GM12878 (cell line): ENCODE results near the gene GPBP1. TPM values are rescaled to one million over a fixed set of nuclear protein-coding genes. Genes with fewer than 3 reads are reported as not detected.

Source experiments
- CBX3 ChIP-seq: fragments of 200-600 bp; sonication (generic); IDR thresholded peaks from 2 replicates; pipeline ENCODE4 v1.6.1; 2016; ENCODE audit warnings: low read depth, borderline replicate concordance
- CBX5 ChIP-seq: sonication (generic); IDR thresholded peaks from 2 replicates; pipeline ENCODE4 v1.6.1; 2016; ENCODE audit warnings: low read depth, moderate library complexity, mild to moderate bottlenecking, inconsistent platforms
- CREB1 ChIP-seq: IDR thresholded peaks from 2 replicates; pipeline ENCODE4 v1.6.1; 2012; ENCODE audit warnings: low read depth, mild to moderate bottlenecking, inconsistent platforms
- ETV6 ChIP-seq, 2 experiments: fragments of 450-650 bp in 1 of 2; IDR thresholded peaks in 1 of 2; conservative IDR thresholded peaks in 1 of 2; 2 replicates each; pipeline ENCODE4 v1.6.1; 2014; ENCODE audit warnings: antibody characterized with exemption in 1 of 2, borderline replicate concordance in 1 of 2, low read depth in 1 of 2, mild to moderate bottlenecking in 1 of 2, moderate library complexity in 1 of 2
- FOXK2 ChIP-seq: fragments of 450-650 bp; IDR thresholded peaks from 2 replicates; pipeline ENCODE4 v1.6.1; 2017; ENCODE audit warnings: mild to moderate bottlenecking, moderate library complexity
- GATAD2B ChIP-seq: fragments of 450-650 bp; conservative IDR thresholded peaks from 2 replicates; pipeline ENCODE4 v1.6.1; 2017; ENCODE audit warnings: low read depth, mild to moderate bottlenecking, moderate library complexity
- HDAC6 ChIP-seq: fragments of 200-600 bp; sonication (generic); IDR thresholded peaks from one replicate; pipeline ENCODE4 v1.8.0; 2017; ENCODE audit warnings: antibody characterized with exemption; ENCODE audit not compliant: unreplicated experiment
- MXI1 ChIP-seq: fragments of 150-350 bp; IDR thresholded peaks from 2 replicates; pipeline ENCODE4 v1.6.1; 2011; ENCODE audit warnings: low read depth, mild to moderate bottlenecking, inconsistent platforms, low read length, improper control_type of control experiment
- NFIC ChIP-seq: IDR thresholded peaks from 2 replicates; pipeline ENCODE4 v1.6.1; 2012; ENCODE audit warnings: low read depth, mild to moderate bottlenecking, inconsistent platforms, low read length, moderate library complexity
- NFYA ChIP-seq: IDR thresholded peaks from 2 replicates; pipeline ENCODE4 v1.6.1; 2011; ENCODE audit warnings: low read depth, mild to moderate bottlenecking, low read length, improper control_type of control experiment, borderline replicate concordance
- NR2C2 ChIP-seq: IDR thresholded peaks from 2 replicates; pipeline ENCODE4 v1.6.1; 2011; ENCODE audit warnings: borderline replicate concordance, low read depth; ENCODE audit not compliant: control insufficient read depth, insufficient read length
- POLR2AphosphoS2 ChIP-seq: IDR thresholded peaks from 2 replicates; pipeline ENCODE4 v1.6.1; 2011; ENCODE audit warnings: low read depth, mild to moderate bottlenecking, low read length, improper control_type of control experiment, moderate library complexity
- POLR2AphosphoS5 ChIP-seq: IDR thresholded peaks from 2 replicates; pipeline ENCODE4 v1.6.1; 2011; ENCODE audit warnings: mild to moderate bottlenecking, low read length, inconsistent platforms
- RBBP5 ChIP-seq: fragments of 200-600 bp; sonication (generic); conservative IDR thresholded peaks from 2 replicates; pipeline ENCODE4 v1.6.1; 2016
- RELA ChIP-seq: fragments of 450-650 bp; IDR thresholded peaks from 2 replicates; pipeline ENCODE4 v1.8.0; 2014; ENCODE audit warnings: borderline replicate concordance; ENCODE audit not compliant: partially characterized antibody
- RFX5 ChIP-seq: IDR thresholded peaks from 2 replicates; pipeline ENCODE4 v1.6.1; 2011; ENCODE audit warnings: low read depth, low read length, improper control_type of control experiment
- SMAD1 ChIP-seq: fragments of 450-650 bp; IDR thresholded peaks from 2 replicates; pipeline ENCODE4 v1.6.1; 2018; ENCODE audit warnings: mild to moderate bottlenecking, low read depth; ENCODE audit not compliant: partially characterized antibody
- SMAD5 ChIP-seq: IDR thresholded peaks from 2 replicates; pipeline ENCODE4 v1.6.1; 2016; ENCODE audit warnings: antibody characterized with exemption, low read depth
- SRF ChIP-seq, 2 experiments: IDR thresholded peaks; 2 replicates each; pipeline ENCODE4 v1.6.1; 2011; ENCODE audit warnings: low read depth in 2 of 2, low read length in 2 of 2, mild to moderate bottlenecking in 1 of 2, moderate library complexity in 1 of 2
- STAT3 ChIP-seq: IDR thresholded peaks from 2 replicates; pipeline ENCODE4 v1.6.1; 2011; ENCODE audit warnings: low read depth, low read length, improper control_type of control experiment
- TCF12 ChIP-seq: IDR thresholded peaks from 2 replicates; pipeline ENCODE4 v1.6.1; 2011; ENCODE audit warnings: low read depth, mild to moderate bottlenecking, low read length
- YBX1 ChIP-seq: fragments of 450-650 bp; IDR thresholded peaks from 2 replicates; pipeline ENCODE4 v1.6.1; 2016; ENCODE audit warnings: antibody characterized with exemption
- YY1 ChIP-seq: IDR thresholded peaks from 2 replicates; pipeline ENCODE4 v1.6.1; 2011; ENCODE audit warnings: low read depth, mild to moderate bottlenecking, low read length
- ZNF274 ChIP-seq: IDR thresholded peaks from one replicate; pipeline ENCODE4 v1.8.0; 2011; ENCODE audit not compliant: insufficient read length, insufficient read depth
- polyA plus RNA-seq, 11 experiments: library from polyadenylated mRNA; depleted of rRNA in 4 of 11; unstranded in 6 of 11; stranded (reverse) in 5 of 11; fragments of >200 nt; fragmentation: Nextera tagmentation in 4 of 11; fragmentation: Illumina TruSeq in 1 of 11; extraction: Ambion mirVana in 4 of 11; extraction: Trizol in 1 of 11; gene quantifications; 1 replicate in 1 of 11; 2 replicates in 10 of 11; pipeline versions ENCODE4 v1.2.1 to v1.2.3, GENCODE V29; 2011 to 2016; ENCODE audit warnings: inconsistent platforms in 2 of 11, missing spikeins in 2 of 11, low read depth in 1 of 11
- total RNA-seq, 4 experiments: library from RNA; depleted of rRNA in 3 of 4; stranded (reverse); fragments of >200 nt in 3 of 4; fragmentation: Illumina TruSeq in 1 of 4; extraction: Trizol in 1 of 4; gene quantifications; 2 replicates each; pipeline versions ENCODE4 v1.2.1 to v1.2.3, GENCODE V29; 2013 to 2021
- TF ChIP-seq, protein P1 (sequence below): fragments of 450-650 bp; formaldehyde crosslinking; IDR thresholded peaks from 2 replicates; pipeline ENCODE4 v1.4.0; 2020; ENCODE audit warnings: mild to moderate bottlenecking, moderate library complexity
- TF ChIP-seq, protein P2 (sequence below): fragments of 450-650 bp; IDR thresholded peaks from 2 replicates; pipeline ENCODE4 v1.6.1; 2017; ENCODE audit warnings: mild to moderate bottlenecking, low read depth, inconsistent platforms; ENCODE audit not compliant: poor library complexity, severe bottlenecking

Gene GPBP1
- total and polyA plus RNA-seq, 10 of the 15 experiments (the other 5 are each of a cell fraction or from before 2014, with no cell fraction given) = 27.0 to 96.2 (median 55.4) TPM

DNA sequence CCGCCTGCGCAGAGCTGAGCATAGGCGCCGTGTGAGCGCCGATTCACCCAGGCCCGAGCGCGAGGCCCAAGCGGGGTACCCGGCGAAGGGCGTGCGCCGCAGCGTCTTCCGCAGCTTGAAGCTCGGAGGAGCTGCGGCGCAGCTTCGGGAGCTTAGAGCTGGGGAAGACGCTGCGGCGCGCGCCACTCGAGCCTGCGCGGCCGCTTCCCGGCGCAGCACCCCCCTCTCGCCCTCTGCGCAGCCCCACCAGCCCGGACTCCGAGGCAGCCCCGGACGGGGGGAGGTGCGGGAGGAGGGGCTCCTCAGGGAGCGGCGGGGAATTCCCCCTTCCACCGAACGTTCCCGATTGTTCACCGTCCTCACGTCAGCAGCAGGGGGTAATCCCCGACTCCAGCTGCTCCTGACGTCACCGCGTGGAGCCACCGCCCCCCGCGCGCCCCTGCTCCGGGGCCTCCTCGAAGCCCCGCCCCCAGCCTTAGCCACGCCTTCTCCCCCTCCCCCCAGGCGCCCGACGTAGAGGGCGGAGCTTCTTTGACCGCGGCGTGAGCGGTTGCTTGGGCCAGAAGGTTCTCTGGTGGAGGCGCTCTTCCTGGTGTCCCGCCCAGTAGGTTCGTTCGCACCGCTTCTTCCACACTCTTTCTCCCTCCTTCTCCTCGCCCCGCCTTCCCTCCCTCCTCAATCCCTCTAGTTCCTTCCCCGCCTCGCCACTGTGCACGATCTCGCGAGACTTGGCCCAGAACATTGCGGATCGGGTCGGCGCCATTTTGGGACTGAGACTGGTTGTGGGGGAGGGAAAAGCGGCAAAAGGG, at the start of gene GPBP1 (continued):
- TF ChIP-seq RFX5 (no peak), POLR2AphosphoS5 (no peak; the same call in 1 of the 2 replicates), GATAD2B (peak; percentile 96), FOXK2 (no peak), YY1 (peak; percentile 97), CBX3 (no peak), POLR2AphosphoS2 (0 out of 2 replicates have a peak, but pooled peaks have one; percentile 40), MXI1 (peak; percentile 73; the same call in 1 of the 2 replicates), SMAD5 (peak; percentile 55; the same call in 1 of the 2 replicates), HDAC6 (no peak), RELA (peak; percentile 91), ETV6 (conservative IDR thresholded peaks at IDR 0.05 in 1 of 2, IDR thresholded peaks at IDR 0.05 in 1 of 2; ENCODE audit: borderline replicate concordance in 1 of 2, low read depth in 1 of 2) (no peak; a peak in 1 of 4 replicates), SRF (IDR thresholded peaks at IDR 0.05; ENCODE audit: low read depth in 2 of 2, low read length in 2 of 2) (0 out of 4 replicates have a peak, but pooled peaks of 1 of the 2 experiments have one; percentile 37), SMAD1 (no peak), ZNF274 (no peak), CREB1 (peak; percentile 95), NFIC (no peak), RBBP5 (no peak), YBX1 (no peak), STAT3 (0 out of 2 replicates have a peak, but pooled peaks have one; percentile 40), NR2C2 (no peak), TCF12 (peak; percentile 66; the same call in 1 of the 2 replicates), NFYA (no peak), CBX5 (no peak)
- TF ChIP-seq, protein P1, sequence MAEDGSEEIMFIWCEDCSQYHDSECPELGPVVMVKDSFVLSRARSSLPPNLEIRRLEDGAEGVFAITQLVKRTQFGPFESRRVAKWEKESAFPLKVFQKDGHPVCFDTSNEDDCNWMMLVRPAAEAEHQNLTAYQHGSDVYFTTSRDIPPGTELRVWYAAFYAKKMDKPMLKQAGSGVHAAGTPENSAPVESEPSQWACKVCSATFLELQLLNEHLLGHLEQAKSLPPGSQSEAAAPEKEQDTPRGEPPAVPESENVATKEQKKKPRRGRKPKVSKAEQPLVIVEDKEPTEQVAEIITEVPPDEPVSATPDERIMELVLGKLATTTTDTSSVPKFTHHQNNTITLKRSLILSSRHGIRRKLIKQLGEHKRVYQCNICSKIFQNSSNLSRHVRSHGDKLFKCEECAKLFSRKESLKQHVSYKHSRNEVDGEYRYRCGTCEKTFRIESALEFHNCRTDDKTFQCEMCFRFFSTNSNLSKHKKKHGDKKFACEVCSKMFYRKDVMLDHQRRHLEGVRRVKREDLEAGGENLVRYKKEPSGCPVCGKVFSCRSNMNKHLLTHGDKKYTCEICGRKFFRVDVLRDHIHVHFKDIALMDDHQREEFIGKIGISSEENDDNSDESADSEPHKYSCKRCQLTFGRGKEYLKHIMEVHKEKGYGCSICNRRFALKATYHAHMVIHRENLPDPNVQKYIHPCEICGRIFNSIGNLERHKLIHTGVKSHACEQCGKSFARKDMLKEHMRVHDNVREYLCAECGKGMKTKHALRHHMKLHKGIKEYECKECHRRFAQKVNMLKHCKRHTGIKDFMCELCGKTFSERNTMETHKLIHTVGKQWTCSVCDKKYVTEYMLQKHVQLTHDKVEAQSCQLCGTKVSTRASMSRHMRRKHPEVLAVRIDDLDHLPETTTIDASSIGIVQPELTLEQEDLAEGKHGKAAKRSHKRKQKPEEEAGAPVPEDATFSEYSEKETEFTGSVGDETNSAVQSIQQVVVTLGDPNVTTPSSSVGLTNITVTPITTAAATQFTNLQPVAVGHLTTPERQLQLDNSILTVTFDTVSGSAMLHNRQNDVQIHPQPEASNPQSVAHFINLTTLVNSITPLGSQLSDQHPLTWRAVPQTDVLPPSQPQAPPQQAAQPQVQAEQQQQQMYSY (CRISPR knock-in tag) = no peak
- TF ChIP-seq, protein P2, sequence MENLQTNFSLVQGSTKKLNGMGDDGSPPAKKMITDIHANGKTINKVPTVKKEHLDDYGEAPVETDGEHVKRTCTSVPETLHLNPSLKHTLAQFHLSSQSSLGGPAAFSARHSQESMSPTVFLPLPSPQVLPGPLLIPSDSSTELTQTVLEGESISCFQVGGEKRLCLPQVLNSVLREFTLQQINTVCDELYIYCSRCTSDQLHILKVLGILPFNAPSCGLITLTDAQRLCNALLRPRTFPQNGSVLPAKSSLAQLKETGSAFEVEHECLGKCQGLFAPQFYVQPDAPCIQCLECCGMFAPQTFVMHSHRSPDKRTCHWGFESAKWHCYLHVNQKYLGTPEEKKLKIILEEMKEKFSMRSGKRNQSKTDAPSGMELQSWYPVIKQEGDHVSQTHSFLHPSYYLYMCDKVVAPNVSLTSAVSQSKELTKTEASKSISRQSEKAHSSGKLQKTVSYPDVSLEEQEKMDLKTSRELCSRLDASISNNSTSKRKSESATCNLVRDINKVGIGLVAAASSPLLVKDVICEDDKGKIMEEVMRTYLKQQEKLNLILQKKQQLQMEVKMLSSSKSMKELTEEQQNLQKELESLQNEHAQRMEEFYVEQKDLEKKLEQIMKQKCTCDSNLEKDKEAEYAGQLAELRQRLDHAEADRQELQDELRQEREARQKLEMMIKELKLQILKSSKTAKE = peak; percentile 31
